ENCODE measurements around the gene EPB41L4A. TPM values are rescaled to one million over a fixed set of nuclear protein-coding genes. Genes with fewer than 3 reads are reported as not detected.

Gene EPB41L4A
- total RNA-seq, 6 experiments from 2014 or later, result 0.07 TPM; not detected in 5

DNA sequence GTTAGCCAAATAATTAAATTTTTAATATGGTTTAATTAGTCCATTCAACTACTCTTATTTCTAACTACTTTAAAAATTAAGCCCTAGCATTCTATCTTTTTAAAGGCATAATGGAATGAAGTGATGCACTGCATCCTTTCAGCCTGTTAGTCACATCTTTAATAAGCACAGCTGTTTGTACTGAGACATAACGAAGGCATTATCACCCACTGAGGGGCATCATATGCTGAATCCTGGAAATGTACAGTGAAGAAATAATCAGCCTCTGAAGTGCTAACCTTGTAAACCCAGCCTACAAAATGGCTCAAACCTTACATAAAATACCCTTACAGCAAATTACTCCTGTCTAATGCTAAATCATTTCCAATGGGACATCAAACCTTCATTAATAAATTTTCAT, 33.1 kb downstream of the EPB41L4A start:
- no peak for DNase-seq
- no peak overlapping the region for H3K4me3 Mint-ChIP-seq
- no peak overlapping the region for H3K27ac Mint-ChIP-seq
- no peaks in the 10 kb centered on the region for H3K36me3 Mint-ChIP-seq (ENCODE audit: low read depth)
- no peak for TF ChIP-seq CTCF (IDR thresholded peaks at IDR 0.05)
- no peaks in the 10 kb centered on the region for H3K4me1 Mint-ChIP-seq (ENCODE audit: low read depth)
- H3K27me3 Mint-ChIP-seq (ENCODE audit: insufficient read depth), result peaks cover 8% of the 10 kb centered on the region; the same call in 1 of the 2 replicates
- no peaks in the 10 kb centered on the region for H3K9me3 Mint-ChIP-seq

- Mint-ChIP-seq H3K27ac (no peak overlapping the region), H3K36me3 (ENCODE audit: low read depth) (no peaks in the 10 kb centered on the region), H3K27me3 (ENCODE audit: insufficient read depth) (peaks cover 5% of the 10 kb centered on the region; the same call in 1 of the 2 replicates), H3K4me3 (no peak overlapping the region), H3K9me3 (no peaks in the 10 kb centered on the region), H3K4me1 (ENCODE audit: low read depth) (no peaks in the 10 kb centered on the region)
- no peak for DNase-seq
- no peak for TF ChIP-seq CTCF (IDR thresholded peaks at IDR 0.05)
Observed at GRCh38 chr5:112385566-112385965, 33.5 kb downstream of the EPB41L4A start.

DNA sequence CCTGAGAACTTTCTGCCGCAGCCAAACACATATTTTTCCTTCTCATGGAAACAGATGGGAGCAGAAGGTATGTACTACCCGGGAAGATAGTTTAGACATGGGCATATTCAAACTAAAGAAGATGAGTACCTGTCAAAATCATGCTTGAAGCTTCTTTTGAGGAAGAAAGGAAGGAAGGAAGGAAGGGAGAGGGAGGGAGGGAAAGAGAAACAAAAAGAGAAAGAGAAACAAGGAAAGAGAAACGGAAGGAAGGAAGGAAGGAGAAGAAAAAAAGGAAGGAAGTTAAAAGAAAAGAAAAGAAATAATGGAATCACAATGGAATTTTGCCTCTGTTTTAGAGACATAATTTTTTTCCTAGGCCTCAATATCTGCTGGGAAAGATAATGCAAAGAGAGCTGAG, 34.6 kb downstream of the EPB41L4A start:
- Mint-ChIP-seq H3K27me3 (ENCODE audit: insufficient read depth) (peaks cover 6% of the 10 kb centered on the region; the same call in 1 of the 2 replicates), H3K4me1 (ENCODE audit: low read depth) (no peaks in the 10 kb centered on the region), H3K27ac (no peak overlapping the region), H3K36me3 (ENCODE audit: low read depth) (no peaks in the 10 kb centered on the region), H3K9me3 (no peaks in the 10 kb centered on the region), H3K4me3 (no peak overlapping the region; the same call in 1 of the 2 replicates)
- TF ChIP-seq CTCF (IDR thresholded peaks at IDR 0.05), result no peak
- DNase-seq, result no peak

DNA sequence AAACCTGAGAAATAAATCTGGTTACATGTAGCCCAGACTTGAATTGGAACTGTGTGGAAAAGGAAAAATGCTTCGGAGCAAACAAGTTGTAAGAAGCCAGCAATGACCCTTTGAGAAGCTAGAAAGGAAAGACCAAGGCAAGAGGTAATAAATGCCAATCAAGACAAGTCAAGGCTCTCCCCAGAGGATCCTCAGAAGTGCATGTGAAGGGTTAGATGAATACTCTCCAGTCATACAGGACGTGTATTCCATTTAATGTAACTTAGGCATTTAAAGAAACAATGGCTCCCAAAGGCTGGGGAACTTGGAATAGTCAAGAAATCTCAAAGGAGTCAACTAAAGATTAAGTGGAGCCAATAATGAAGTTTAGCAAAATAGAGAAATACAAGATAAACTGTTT, 36.2 kb downstream of the EPB41L4A start:
- Mint-ChIP-seq H3K9me3 (no peaks in the 10 kb centered on the region), H3K36me3 (ENCODE audit: low read depth) (no peaks in the 10 kb centered on the region), H3K4me1 (ENCODE audit: low read depth) (no peaks in the 10 kb centered on the region), H3K27ac (no peak overlapping the region), H3K27me3 (ENCODE audit: insufficient read depth) (peaks cover 6% of the 10 kb centered on the region; the same call in 1 of the 2 replicates), H3K4me3 (no peak overlapping the region)
- no peak for DNase-seq
- no peak for TF ChIP-seq CTCF (IDR thresholded peaks at IDR 0.05)

DNA sequence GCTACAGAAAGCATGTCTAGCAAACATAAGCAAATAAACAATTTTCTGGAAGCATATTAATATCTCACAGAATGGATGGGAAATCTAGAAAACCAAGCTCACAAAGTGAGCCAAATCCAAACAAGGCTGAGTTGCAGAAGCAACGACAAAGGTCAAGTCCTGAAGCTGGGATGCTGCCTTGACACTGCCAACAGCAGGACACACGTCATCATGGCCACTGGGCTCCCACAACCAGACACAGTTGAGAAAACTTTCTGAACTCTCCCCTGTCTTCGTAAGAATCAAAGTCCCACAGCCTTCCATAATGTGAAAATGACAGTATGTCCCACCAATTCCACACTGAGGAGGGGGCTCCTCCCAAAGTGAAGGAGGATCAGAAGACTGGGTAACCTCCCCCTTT, 37.6 kb downstream of the EPB41L4A start:
- no peaks in the 10 kb centered on the region for H3K4me1 Mint-ChIP-seq (ENCODE audit: low read depth)
- H3K27ac Mint-ChIP-seq, result no peak overlapping the region
- DNase-seq, result no peak
- no peak overlapping the region for H3K4me3 Mint-ChIP-seq
- H3K27me3 Mint-ChIP-seq (ENCODE audit: insufficient read depth), result peaks cover 6% of the 10 kb centered on the region; the same call in 1 of the 2 replicates
- no peaks in the 10 kb centered on the region for H3K36me3 Mint-ChIP-seq (ENCODE audit: low read depth)
- H3K9me3 Mint-ChIP-seq, result no peaks in the 10 kb centered on the region
- TF ChIP-seq CTCF (IDR thresholded peaks at IDR 0.05), result no peak

All from HFFc6 (cell line).